Epidermal melanocyte (primary cell): Measurements from ENCODE around the gene PLD4.
"Not testable (repeated sequence)": the region's sequence is repeated elsewhere in the genome, so short reads cannot be mapped to it uniquely, and the experiment has no call there.

Experiments
- DNase-seq: peaks from one replicate; pipeline ENCODE4 v3.0.0; 2011; ENCODE audit warnings: low spot score; ENCODE audit not compliant: insufficient read length

PLD4 gene

DNA sequence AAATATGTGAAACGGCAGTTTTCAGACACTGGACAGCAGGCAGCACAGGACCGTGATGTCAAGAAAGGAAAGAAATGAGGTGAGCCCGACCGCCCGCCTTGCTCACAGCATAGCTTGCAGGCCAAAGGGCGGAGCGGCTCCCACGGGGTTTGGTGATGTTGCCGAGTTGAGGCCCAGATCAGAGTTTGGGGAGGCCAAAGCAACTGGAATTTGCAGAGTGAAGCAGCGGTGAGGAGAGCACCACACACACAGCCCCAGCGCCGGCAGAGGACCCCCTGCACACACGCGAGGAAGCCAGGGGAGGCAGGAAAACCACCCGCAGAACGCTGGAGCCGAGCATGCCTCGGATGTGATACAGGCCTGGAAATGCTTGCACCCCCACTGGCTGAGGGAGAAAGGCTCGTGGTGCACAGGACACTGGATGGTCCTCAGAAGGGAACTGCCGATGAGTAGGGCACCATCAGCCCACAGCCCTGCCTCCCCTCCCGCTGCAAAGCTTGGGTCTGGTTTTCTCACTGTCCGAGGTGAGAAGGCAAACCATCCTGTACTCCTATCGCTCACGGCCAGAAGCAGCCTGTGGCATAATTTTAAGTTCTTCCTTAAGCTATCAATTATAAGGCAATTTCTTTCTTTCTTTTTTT lies 25.7 kb upstream of the PLD4 start:
- no peak for DNase-seq

DNA sequence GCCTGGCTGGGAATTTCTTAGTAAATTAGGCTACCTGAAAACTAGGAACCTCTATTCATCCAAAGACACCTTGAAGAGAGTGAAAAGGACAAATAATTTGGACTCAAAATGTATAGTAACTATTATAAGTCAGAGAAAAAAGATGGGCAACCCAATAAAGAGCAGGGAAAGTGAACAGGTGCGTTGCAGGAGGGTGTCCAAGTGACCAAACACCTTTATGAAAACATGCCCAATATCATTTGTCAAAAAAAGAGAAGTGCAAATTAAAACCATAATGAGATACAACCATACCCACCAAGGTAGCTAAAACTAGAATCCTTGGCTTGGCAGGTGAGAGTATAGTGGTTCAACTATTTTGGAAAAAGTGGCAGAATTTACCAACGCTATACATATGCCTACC lies 24.9 kb upstream of the PLD4 start:
- DNase-seq: no peak

DNA sequence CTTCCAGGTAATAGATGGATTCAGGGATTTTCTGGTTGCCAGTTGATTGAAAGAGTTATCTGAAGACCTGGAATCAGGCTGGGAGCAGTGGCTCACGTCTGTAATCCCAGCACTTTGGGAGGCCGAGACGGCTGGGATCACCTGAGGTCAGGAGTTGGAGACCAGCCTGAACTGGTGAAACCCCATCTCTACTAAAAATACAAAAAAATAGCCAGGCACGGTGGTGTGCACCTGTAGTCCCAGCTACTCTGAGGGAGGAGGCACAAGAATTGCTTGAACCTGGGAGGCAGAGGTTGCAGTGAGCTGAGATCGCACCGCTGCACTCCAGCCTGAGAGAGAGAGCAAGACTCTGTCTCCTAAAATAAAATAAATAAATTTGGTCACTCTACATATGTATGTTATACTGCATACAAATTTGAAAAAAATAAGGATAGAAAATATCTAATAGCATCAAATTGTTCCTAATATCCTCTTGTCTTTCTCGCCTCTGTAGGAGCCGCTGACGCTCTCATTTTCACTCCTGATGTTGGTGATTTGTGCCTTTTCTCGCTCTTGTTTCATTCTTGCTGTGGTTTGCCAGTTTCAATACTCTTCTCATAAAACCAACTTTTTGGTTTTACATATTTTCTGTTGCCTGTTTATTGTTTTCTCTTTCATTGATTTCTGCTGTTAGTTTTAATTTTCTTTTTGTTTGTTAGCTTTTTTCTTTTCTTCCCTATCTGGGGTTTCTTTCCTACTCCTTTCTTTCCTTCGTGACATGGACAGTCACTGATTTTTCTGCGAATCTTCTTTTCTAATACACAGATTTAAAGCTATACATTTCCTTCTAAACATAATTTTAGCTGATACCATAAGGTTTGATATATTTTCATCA lies 23.8 kb upstream of the PLD4 start:
- no peak for DNase-seq

DNA sequence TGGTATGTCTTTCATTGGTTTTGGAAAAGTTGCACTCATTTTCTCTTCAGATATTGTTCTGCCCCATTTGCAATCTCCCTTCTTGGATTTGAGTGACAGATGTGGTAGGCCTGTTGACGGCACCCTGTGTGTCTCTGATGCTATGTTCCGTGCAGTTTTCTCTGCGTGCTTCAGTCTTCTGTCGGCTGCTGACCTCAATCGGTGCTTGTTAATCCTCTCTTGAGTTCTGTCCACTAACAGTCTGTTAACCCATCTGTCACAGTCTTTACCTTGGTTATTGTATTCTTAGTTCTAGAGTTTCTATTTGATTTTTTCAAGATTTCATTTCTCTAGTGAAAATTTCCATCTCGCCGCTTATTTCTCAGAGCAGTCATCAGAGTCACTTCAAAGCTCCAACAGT lies 20.7 kb upstream of the PLD4 start:
- DNase-seq: no peak

DNA sequence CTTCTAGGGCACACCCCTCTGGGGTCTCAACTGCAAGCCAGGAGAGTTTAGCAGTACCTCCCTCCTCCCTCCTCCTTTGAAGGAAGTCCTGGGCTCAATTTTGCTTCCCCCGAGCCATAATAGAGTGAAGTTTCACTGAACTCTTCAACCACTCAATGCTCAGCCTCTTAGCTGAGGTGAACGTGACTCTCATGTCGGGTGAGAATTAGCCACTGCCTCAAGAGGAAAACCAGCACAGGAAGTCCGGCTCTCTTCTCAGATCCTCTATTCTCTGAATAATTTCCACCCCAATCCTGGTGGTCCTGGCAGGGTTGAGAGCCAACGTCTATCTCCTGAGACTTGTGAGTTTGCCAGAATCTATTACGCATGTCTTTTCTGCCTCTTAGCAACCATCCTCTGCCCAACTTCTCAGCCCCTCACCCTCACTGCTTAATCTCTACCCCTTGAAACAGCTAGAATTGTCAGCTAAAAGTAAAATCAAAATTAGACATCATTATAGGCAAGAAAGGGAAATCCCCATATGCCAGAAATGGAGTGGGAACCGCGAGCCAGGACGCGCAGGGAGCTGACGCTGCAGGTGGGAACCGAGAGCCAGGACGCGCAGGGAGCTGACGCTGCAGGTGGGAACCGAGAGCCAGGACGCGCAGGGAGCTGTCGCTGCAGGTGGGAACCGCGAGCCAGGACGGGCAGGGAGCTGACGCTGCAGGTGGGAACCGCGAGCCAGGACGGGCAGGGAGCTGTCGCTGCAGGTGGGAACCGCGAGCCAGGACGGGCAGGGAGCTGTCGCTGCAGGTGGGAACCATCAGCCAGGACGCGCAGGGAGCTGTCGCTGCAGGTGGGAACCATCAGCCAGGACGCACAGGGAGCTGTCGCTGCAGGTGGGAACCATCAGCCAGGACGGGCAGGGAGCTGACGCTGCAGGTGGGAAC lies 19.8 kb upstream of the PLD4 start:
- not testable (repeated sequence) for DNase-seq

DNA sequence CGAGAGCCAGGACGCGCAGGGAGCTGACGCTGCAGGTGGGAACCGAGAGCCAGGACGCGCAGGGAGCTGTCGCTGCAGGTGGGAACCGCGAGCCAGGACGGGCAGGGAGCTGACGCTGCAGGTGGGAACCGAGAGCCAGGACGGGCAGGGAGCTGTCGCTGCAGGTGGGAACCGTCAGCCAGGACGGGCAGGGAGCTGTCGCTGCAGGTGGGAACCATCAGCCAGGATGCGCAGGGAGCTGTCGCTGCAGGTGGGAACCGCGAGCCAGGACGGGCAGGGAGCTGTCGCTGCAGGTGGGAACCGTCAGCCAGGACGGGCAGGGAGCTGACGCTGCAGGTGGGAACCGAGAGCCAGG lies 19.1 kb upstream of the PLD4 start:
- not testable (repeated sequence) for DNase-seq

DNA sequence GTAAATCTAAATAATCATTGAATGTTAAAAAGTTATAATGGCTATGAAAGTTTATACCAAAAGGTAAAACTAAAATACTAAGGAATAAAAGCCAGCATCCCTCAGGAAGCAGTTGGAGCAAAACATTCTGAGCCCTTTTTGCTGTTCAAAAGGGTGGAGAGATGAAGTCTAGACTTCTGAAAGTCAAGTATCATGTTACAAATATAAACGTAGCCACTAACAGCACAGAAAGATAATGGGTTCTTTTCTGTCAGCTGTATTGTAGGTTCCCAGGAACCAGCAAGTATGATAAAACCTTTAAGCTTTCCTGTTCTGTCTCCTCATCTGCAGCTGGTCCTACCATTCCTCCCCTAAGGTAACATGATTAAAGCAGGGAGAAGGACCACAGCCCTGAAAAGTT lies 16.4 kb upstream of the PLD4 start:
- DNase-seq: no peak

DNA sequence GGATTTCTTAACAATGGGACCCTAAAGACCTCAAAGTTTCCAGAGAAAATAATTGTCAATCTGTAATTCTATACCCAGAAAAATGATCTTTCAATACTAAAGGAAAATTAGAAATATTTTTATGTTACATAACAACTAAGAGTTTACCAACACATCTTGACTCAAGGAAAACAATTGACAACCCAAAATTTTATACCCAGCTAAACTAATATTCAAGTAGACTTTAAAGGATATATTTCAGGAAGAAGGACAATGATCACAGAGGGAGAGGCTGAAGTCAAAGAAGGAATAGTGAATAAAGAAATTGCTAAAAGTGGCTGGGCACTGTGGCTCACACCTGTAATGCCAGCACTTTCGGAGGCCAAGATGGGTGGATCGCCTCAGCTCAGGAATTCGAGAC lies 12.6 kb upstream of the PLD4 start:
- no peak for DNase-seq

DNA sequence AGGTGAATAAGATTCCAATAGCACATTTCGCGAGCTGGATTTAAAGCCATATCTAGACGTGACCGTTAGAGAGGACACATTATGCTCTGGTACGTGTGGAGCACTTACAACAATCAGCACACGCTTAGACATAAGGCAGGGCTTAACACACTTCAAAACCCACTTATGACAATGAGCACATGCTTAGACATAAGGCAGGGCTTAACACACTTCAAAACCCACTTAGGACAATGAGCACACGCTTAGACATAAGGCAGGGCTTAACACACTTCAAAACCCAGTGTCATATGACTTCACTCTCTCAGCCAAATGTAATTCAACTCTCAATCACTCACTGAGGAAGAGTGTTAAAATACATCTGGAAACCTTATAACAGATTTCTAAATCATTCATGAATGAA lies 11.2 kb upstream of the PLD4 start:
- no peak for DNase-seq

DNA sequence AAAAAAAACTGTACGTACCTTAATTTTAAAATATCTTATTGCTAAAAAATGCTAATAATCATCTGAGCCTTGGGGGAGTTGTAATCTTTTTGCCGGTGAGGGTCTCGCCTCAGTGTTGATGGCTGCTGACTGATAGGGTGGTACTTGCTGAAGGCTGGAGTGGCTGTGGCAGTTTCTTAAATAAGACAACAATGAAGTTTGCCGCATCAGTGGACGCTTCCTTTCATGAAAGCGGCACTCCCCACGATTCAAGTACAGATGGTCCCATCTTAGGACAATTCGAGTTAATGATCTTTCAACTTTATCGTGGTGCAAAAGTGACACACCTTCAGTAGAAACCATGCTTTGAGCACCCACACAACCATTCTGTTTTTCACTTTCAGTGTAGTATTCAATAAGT lies 7.6 kb upstream of the PLD4 start:
- DNase-seq: no peak

DNA sequence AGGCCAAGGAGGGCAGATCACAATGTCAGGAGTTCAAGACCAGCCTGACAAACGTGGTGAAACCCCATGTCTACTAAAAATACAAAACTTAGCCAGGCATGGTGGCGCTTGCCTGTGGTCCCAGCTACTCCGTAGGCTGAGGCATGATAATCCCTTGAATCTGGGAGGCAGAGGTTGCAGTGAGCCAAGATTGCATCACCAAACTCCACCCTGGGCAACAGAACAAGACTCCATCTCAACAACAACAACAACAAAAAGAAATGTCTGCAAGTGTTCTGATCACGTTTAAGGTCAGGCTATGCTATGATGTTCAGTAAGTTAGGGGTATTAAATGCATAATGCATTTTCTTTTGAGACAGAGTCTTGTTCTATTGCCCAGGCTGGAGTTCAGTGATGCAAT lies 6.7 kb upstream of the PLD4 start:
- no peak for DNase-seq

DNA sequence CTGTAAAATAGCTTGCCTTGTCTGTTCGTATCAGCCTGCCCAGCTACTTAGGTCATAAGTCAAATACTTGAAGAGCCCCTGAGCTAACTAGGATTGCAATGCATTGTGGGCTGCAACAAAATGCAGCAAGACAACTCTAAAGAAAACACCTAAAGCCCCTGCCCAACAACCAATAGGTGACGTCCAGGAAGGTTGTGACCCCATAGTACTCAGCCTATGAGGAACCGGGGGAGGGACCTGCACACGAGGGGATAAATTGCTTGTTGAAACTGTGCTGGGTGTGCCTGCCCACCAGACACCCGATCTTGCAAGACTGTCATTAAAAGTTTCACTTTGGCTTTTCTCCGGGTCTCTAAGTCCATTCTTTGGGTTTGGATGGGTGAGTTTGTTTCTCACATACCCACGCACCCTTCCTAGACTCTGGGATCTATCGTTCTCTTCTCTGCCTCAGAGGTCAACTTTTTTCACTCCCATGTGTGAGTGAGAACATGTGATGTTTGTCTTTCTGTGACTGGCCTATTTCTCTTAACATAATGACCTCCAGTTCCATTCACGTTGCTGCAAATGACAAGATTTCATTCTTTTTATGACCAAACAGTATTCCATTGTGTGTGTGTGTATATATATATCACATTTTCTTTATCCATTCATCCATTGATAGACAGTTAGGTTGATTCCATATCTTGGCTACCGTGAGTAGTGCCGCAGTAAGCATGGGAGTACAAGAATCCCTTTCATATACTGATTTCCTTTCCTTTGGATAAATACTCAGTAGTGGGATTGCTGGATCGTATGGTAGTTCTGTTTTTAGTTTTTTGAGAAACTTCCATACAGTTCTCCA lies 5.3 kb upstream of the PLD4 start:
- not testable (repeated sequence) for DNase-seq

DNA sequence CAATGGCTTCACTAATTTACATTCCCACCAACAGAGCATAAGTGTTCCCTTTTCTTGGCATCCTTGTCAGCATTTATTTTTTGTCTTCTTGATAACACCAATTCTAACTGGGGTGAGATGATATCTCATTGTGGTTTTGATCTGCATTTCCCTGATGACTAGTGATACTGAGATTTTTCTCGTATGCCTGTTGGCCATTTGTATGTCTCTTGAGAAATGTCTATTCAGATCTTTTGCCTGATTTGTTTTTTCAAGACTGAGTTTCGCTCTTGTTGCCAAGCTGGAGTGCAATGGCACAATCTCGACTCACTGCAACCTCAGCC lies 4.7 kb upstream of the PLD4 start:
- no peak for DNase-seq

DNA sequence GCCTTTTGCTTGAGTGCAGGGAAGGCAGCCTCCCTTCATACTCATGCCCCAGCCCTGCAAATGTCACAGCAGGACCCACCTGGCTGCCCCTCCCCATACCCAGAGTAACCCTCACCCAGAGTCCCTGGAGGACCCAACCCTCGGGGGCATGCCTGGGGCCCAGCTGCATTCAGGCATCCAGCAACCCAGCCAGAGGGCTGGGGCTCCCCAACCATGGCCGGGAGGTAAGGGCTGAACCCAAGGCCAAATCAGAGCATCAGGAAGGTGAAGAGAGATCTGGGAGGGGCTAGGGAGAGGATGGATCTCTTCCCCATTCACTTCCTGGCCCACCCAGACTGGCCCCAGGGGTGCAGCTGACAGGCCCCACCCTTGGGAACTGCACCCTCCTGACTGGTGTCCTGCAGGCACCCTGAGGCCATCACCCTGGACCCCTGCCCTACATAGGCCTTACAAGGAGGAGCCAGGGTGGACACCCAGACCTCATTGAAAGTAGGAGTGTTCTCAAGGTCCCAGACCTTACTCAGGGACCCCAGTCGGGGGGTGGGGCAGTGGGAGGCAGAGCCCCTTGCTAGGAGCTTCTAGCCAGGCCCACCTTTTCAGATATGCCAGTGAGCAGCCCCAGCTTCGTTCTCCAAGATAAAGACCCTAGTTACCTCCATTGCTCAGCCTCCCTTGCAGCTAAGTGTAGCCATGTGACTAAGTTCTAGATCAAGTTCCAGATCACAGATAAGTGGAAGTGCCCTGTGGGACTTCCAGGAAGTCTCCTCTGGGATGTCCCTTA lies 849 bp upstream of the PLD4 start:
- DNase-seq: no peak

DNA sequence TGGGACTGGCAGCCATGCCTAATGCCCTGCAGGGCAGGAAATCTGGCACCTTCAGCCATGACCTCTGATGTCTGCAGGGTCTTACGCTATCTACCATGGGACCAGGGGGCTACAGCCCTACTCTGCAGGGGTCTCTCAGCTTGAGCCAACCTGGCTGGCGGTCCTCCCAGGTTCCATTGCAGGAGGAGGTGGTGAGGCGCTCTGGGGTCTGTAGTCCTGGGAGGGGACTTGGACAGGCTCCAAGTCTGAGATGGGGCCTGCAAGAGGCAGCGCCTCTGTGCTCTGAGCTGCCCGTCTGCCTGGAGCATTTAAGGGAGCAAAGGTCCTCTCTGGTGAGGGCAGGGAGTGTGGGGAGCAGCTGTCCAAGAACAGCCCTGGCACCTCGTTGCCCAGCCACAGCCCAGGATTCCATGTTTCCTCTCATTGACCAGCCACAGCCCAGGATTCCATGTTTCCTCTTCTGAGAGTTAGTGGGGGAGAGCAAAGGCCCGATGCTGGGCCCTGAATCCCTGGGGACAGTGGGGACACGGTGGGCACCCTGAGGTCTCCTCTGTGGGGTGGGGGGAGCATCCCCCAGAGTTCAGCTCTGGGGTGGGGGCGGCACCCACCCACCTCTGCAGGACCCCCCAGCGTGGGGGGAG lies 655 bp downstream of the PLD4 start:
- no peak for DNase-seq

DNA sequence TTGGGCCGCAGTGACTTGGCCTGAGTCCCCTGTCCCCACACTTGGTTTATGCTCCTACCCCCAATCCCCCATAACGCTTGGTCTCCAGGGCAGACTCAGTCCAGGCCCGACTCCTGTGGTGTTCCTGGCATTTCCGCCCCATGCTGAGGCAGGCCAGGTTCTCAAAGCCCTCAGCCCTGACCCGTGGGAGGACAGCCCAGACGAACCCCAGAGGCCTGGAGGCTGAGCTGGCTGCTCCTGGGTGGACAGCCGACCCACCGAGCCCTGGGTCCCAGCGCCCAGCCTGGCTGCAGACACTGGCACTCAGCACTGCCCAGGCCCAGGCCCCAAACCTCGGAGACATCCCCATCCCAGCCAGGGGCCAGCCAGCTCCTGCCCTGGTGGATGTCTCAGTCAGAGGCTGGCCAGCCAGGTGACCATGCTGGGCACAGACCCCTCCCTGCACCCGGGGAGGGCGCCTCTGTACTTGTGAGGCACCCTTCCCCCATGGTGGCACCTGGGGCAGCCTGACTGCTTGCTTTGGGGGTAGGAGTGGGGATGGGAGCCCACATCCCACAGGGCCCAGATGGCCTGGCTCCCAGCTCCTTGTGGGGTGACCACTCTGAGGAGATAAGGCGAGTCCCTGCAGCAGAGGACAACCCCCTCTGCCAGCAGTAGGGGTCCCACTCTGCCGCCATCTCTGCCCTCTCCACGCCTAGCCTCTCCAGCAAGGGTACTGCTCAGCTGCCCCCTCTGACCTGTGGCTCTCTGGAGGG lies 1.4 kb downstream of the PLD4 start:
- no peak for DNase-seq

DNA sequence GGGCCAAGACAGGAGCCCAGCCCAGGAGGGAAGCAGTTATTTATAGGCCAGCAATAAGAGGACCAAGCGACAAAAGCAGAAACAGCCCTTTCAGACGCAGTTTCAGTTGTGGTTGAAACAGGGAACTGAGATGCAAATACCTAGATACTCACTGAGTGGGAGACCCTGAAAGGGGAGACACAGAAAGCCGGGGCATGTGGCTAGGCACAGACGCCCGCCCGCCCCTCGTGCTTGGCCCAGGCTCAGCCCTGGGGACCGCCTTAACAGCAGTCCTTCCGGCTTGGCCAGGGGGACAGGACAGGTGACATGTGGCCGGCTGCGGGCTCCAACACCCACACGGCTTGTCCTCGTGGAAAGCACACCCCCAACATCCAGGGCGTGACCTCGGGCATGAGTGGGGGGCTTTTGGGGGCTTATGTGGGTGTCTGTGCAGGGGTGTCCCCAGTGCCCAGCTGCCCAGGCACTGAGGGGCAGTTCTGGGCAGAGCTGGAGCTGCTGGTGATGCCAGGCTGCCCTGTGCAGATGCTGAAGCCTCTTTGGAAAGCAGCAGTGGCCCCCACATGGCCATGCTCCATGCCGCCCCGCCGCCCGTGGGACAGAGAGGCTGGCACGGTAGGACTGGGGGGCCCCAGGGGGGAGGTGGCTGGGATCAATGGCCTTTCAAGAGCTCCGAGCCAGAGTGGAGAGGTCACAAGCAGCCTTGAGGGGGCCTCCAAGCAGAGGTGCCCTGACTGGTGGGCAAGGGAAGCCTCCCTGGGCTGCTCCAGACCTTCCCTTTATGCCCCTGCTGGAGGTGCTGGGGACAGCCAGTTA lies 2.1 kb downstream of the PLD4 start:
- DNase-seq: no peak

DNA sequence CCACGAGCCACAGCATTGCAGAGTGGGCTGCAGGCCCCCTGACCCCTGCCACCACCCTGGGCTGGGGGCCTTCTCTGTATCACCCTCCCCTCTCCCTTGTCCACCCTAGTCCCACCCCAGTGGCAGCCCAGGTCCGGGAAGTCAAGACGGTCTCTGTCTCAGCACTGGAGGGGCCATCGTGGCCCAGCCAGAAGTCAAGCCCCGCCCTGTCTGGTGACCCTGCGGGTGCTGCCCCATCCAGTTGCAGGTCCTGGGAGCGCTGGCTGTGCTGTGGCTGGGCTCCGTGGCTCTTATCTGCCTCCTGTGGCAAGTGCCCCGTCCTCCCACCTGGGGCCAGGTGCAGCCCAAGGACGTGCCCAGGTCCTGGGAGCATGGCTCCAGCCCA lies 2.7 kb downstream of the PLD4 start:
- no peak for DNase-seq

DNA sequence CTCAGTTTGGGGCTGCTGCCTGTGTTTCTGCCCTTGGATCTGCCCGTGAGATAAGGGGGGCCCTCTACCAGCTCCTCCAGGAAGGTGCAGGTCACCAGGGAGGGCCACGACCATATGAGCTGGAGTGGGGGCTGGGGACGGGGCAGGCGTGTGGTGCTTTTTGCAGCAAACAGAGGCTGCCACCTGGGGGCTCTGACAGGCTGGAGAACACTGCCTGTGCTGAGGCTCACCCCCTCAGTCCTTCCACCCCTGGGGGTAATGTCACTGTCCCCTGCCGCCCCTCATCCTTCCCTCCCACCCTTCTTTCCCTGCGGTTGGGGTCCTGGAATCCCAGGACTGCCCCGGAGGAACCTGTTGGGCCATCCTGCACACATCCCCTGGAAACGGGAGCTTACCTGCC lies 3.2 kb downstream of the PLD4 start:
- DNase-seq: no peak
